ENCODE results near the gene RBFOX2. TPM values are rescaled to one million over a fixed set of nuclear protein-coding genes. Genes with fewer than 3 reads are reported as not detected.
A peak's percentile ranks its signal among the peaks of the same experiment; 100 is the strongest.
"Not testable (repeated sequence)": the region's sequence is repeated elsewhere in the genome, so short reads cannot be mapped to it uniquely, and the experiment has no call there.

Gene RBFOX2
- total RNA-seq, 3 donors from 2014 or later, result 63.4 to 97.3 (median 85.5) TPM

- Histone ChIP-seq H3K27ac (no peak overlapping the region), H3K4me3 (no peak overlapping the region), H3K9me3 (no peaks in the 10 kb centered on the region), H3K36me3 (no peaks in the 10 kb centered on the region), H3K4me1 (no peaks in the 10 kb centered on the region), H3K27me3 (no peaks in the 10 kb centered on the region)
- DNase-seq (ENCODE audit: low spot score in 2 of 2), result no peak
- no peak for TF ChIP-seq POLR2AphosphoS5 (IDR thresholded peaks at IDR 0.05)
- TF ChIP-seq CTCF (IDR thresholded peaks at IDR 0.05), result no peak
- no peak for TF ChIP-seq POLR2A (IDR thresholded peaks at IDR 0.05)
- intact Hi-C loops (cut with DNase I; ENCODE audit: low total_unique reads), result no loop called here
Measured at GRCh38 chr22:36064358-36064757, 35.7 kb upstream of the RBFOX2 start.

- Histone ChIP-seq H3K36me3 (no peaks in the 10 kb centered on the region), H3K4me3 (no peak overlapping the region), H3K27me3 (no peaks in the 10 kb centered on the region), H3K27ac (no peak overlapping the region), H3K9me3 (no peaks in the 10 kb centered on the region), H3K4me1 (no peaks in the 10 kb centered on the region)
- DNase-seq (ENCODE audit: low spot score in 2 of 2), result no peak
- intact Hi-C loops (cut with DNase I; ENCODE audit: low total_unique reads), result no loop called here
- no peak for TF ChIP-seq POLR2AphosphoS5 (IDR thresholded peaks at IDR 0.05)
- TF ChIP-seq POLR2A (IDR thresholded peaks at IDR 0.05), result no peak
- no peak for TF ChIP-seq CTCF (IDR thresholded peaks at IDR 0.05)
Measured at GRCh38 chr22:36056980-36057379, 28.4 kb upstream of the RBFOX2 start.

- peak overlapping the region in 2 of 3 donors; percentile 7 to 17 for H3K4me3 ChIP-seq
- intact Hi-C loops (cut with DNase I; ENCODE audit: low total_unique reads), result no loop called here
Measured at GRCh38 chr22:36055376-36056295, 27.0 kb upstream of the RBFOX2 start.

GRCh38 chr22:36054446-36054845, 25.8 kb upstream of the RBFOX2 start:
- H3K27me3 ChIP-seq; H3K4me3 ChIP-seq; H3K4me1 ChIP-seq; H3K9me3 ChIP-seq; H3K27ac ChIP-seq; intact Hi-C loops (cut with DNase I; ENCODE audit: low total_unique reads); H3K36me3 ChIP-seq; DNase-seq (ENCODE audit: low spot score in 2 of 2): not testable (repeated sequence)

More at GRCh38 chr22:36055376-36056295, 27.0 kb upstream of the RBFOX2 start:
- peak overlapping the region in 1 of 2 donors; percentile 66 for H3K27ac ChIP-seq
- no peak for TF ChIP-seq CTCF (IDR thresholded peaks at IDR 0.05)
- H3K27me3 ChIP-seq, result no peaks in the 10 kb centered on the region
- DNase-seq (ENCODE audit: low spot score in 2 of 2), result no peak
- no peaks in the 10 kb centered on the region for H3K9me3 ChIP-seq
- no peaks in the 10 kb centered on the region for H3K36me3 ChIP-seq
- H3K4me1 ChIP-seq, result no peaks in the 10 kb centered on the region

- no peak for DNase-seq (ENCODE audit: low spot score in 2 of 2)
- no peaks in the 10 kb centered on the region for H3K27me3 ChIP-seq
- intact Hi-C loops (cut with DNase I; ENCODE audit: low total_unique reads), result no loop called here
Measured at GRCh38 chr22:36053242-36054147, 24.9 kb upstream of the RBFOX2 start.

More at GRCh38 chr22:36053242-36054147, 24.9 kb upstream of the RBFOX2 start:
- Histone ChIP-seq H3K4me3 (no peak overlapping the region), H3K36me3 (no peaks in the 10 kb centered on the region), H3K9me3 (no peaks in the 10 kb centered on the region), H3K27ac (no peak overlapping the region), H3K4me1 (no peaks in the 10 kb centered on the region)
- TF ChIP-seq POLR2AphosphoS5 (IDR thresholded peaks at IDR 0.05) (no peak), POLR2A (IDR thresholded peaks at IDR 0.05) (no peak), CTCF (IDR thresholded peaks at IDR 0.05) (no peak)

All from breast epithelium (tissue), 4 donors.